Kidney (tissue), 14 donors: ENCODE measurements around the gene CLMP. TPM values are rescaled to one million over a fixed set of nuclear protein-coding genes. Genes with fewer than 3 reads are reported as not detected.

Experiments used
- DNase-seq, 5 donors: peaks; one replicate each; pipeline ENCODE4 v3.0.0-alpha.2; 2013 to 2020
- FAIRE-seq: peaks from 2 replicates; lab custom pipeline; 2012; peaks lifted over from hg19 to GRCh38; lab: Jason Lieb, UNC
- H3K27ac ChIP-seq, 2 donors: one replicate each; pipeline ENCODE4 v1.7.0; 2013; ENCODE audit warnings: low read depth in 2 of 2, low read length in 2 of 2, inconsistent platforms in 1 of 2
- H3K27me3 ChIP-seq: one replicate; pipeline ENCODE4 v1.7.1; 2013; ENCODE audit warnings: low read length, inconsistent platforms; ENCODE audit not compliant: control insufficient read depth, insufficient read depth
- H3K36me3 ChIP-seq, 3 donors: one replicate each; pipeline versions ENCODE4 v1.7.0 to v1.7.1; 2013; ENCODE audit warnings: low read length in 3 of 3, control low read depth in 1 of 3, inconsistent platforms in 1 of 3; ENCODE audit not compliant: insufficient read depth in 3 of 3, control insufficient read depth in 2 of 3
- H3K4me1 ChIP-seq, 3 donors: one replicate each; pipeline versions ENCODE4 v1.7.0 to v1.7.1; 2013; ENCODE audit warnings: low read length in 3 of 3, inconsistent platforms in 1 of 3, low read depth in 1 of 3; ENCODE audit not compliant: control insufficient read depth in 2 of 3, insufficient read depth in 2 of 3
- H3K4me3 ChIP-seq, 3 donors: one replicate each; pipeline versions ENCODE4 v1.7.0 to v1.8.1; 2013; ENCODE audit warnings: low read length in 3 of 3, control low read depth in 1 of 3, inconsistent platforms in 1 of 3
- H3K9ac ChIP-seq, 3 donors: one replicate each; pipeline versions ENCODE4 v1.7.0 to v1.7.1; 2013; ENCODE audit warnings: low read length in 3 of 3, control low read depth in 1 of 3, inconsistent platforms in 1 of 3
- H3K9me3 ChIP-seq, 3 donors: one replicate each; pipeline versions ENCODE4 v1.7.0 to v1.7.1; 2013; ENCODE audit warnings: low read length in 3 of 3, control low read depth in 1 of 3, inconsistent platforms in 1 of 3; ENCODE audit not compliant: control insufficient read depth in 2 of 3, insufficient read depth in 1 of 3
- CTCF ChIP-seq: IDR thresholded peaks from 3 replicates; pipeline ENCODE4 v1.5.1; 2012; ENCODE audit warnings: mild to moderate bottlenecking, moderate library complexity, borderline replicate concordance; ENCODE audit not compliant: insufficient read depth; ENCODE audit errors: extremely low read depth
- intact Hi-C: fragments of 100-400 bp; cut with DNase I; formaldehyde crosslinking; loops from one replicate; pipeline ENCODE4 v1.11.1; 2022
- polyA plus RNA-seq: library from polyadenylated mRNA; stranded (reverse); fragments of 350-450 nt; fragmentation: Illumina TruSeq; extraction: RNeasy Lipid Tissue Mini Kit (QIAGEN cat#74804); gene quantifications from one replicate; pipeline ENCODE4 v1.2.3, GENCODE V29; 2014; ENCODE audit warnings: low read depth, low replicate concordance; ENCODE audit not compliant: insufficient read depth
- total RNA-seq: library from RNA; stranded (reverse); fragmentation: NEBNext Ultra II Directional; extraction: Animal tissue kit (Norgen Biotek cat#: 25700); gene quantifications from one replicate; pipeline ENCODE4 v1.2.1, GENCODE V29; 2021
- donor health status: control.
- donor health status: control.
- donor health status: control.
- donor health status: control.
- donor health status: control.
- donor health status: DM: yes; HTN: yes; CAD: no.
- donor health status: Normal renal cell carcinoma (clear cell type).

The CLMP gene
- total and polyA plus RNA-seq, 2 donors from 2014 or later = 1.2 to 6.8 TPM

- Histone ChIP-seq H3K27ac (no peak overlapping the region), H3K36me3 (no peaks in the 10 kb centered on the region), H3K9me3 (no peaks in the 10 kb centered on the region), H3K9ac (no peak overlapping the region), H3K4me3 (no peak overlapping the region), H3K4me1 (no peaks in the 10 kb centered on the region), H3K27me3 (no peaks in the 10 kb centered on the region)
- intact Hi-C loops = no loop called here
- DNase-seq = no peak
- TF ChIP-seq CTCF = no peak
- no peak for FAIRE-seq
Observed at GRCh38 chr11:123035831-123036230, 159.2 kb downstream of the CLMP start.

GRCh38 chr11:123034597-123034996 lies 160.5 kb downstream of the CLMP start:
- Histone ChIP-seq H3K9ac (no peak overlapping the region), H3K36me3 (no peaks in the 10 kb centered on the region), H3K27me3 (no peaks in the 10 kb centered on the region), H3K9me3 (no peaks in the 10 kb centered on the region), H3K27ac (no peak overlapping the region), H3K4me1 (no peaks in the 10 kb centered on the region), H3K4me3 (no peak overlapping the region)
- no peak for FAIRE-seq
- DNase-seq = no peak
- no peak for TF ChIP-seq CTCF
- intact Hi-C loops = no loop called here

DNA sequence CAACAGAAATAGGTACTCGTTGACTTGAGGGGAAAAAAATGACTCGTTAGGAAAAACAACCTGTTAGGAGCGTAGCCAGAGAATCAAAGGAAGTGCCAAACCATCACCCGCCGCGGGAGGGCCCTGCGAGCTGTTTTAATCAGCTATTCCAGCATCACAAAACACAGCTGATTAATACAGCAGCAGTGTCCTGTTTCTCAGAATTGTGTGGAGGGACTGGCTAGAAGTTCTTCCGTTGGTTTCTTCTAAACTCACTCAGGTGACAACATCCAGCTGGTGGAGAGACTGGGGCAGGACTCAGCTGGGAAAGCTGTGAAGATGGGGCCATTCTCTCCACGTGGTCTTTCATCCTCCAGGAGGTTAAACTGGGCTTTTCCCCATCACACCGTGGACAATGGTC lies 161.2 kb downstream of the CLMP start:
- no peak for FAIRE-seq
- DNase-seq = peak in 3 of 5 donors; percentile 15 to 46 (median 26)
- Histone ChIP-seq H3K4me1 (no peaks in the 10 kb centered on the region), H3K4me3 (no peak overlapping the region), H3K27me3 (no peaks in the 10 kb centered on the region), H3K36me3 (no peaks in the 10 kb centered on the region), H3K9me3 (no peaks in the 10 kb centered on the region), H3K9ac (no peak overlapping the region), H3K27ac (no peak overlapping the region)
- intact Hi-C loops = no loop called here
- TF ChIP-seq CTCF = no peak

DNA sequence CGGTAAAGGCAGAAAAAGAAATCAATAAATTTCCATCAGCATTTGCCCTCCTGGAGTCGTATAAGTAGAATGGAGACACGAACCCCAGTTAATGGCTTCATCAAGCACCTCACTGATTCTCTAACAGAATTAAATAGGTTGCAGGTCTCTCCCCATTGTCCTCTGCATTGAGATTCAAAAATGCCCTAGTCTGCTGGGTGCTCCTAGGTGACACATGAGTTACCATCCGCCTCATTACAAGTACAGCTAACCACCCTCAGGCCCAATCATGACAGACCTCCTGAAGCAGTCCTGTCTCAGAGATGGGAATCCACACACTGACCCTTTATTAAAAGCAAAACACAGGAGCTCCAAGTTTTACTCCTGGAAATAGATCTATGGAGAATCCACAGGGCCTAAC lies 164.5 kb downstream of the CLMP start:
- TF ChIP-seq CTCF = no peak
- H3K36me3 ChIP-seq = no peaks in the 10 kb centered on the region
- H3K27ac ChIP-seq = no peak overlapping the region
- no peaks in the 10 kb centered on the region for H3K4me1 ChIP-seq
- no peak for FAIRE-seq
- intact Hi-C loops = no loop called here
- H3K9ac ChIP-seq = no peak overlapping the region
- no peak overlapping the region for H3K4me3 ChIP-seq
- no peaks in the 10 kb centered on the region for H3K27me3 ChIP-seq
- no peaks in the 10 kb centered on the region for H3K9me3 ChIP-seq
- DNase-seq = no peak
